HUDEP-2 (cell line): Measurements from ENCODE around the gene NADK2.
A peak's percentile ranks its signal among the peaks of the same experiment; 100 is the strongest.

ENCODE experiments used
- DNase-seq, 76 experiments: peaks; one replicate each; lab custom pipeline; 2025; ENCODE audit not compliant: unreplicated experiment in 76 of 76; lab: John Stamatoyannopoulos, UW

NADK2 gene

DNA sequence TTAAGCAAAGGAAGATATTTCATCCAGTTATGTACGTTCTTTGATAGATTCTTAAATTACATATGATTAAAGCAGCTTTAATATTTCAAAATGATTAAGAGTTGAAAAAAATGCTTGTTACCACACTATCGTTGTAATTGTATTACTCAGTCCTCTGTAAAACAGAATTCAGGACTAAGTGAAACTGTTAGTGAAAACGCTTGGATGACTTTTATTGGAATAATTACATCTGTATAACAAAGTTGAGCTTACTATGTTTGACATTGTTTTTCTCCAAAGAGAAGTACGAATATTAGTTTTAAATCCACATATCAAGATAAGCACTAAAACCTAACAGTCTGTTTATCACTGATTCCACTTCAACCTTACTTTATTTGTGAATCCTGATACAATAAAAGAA is 8.7 kb upstream of the NADK2 start:
- no peak for DNase-seq

DNA sequence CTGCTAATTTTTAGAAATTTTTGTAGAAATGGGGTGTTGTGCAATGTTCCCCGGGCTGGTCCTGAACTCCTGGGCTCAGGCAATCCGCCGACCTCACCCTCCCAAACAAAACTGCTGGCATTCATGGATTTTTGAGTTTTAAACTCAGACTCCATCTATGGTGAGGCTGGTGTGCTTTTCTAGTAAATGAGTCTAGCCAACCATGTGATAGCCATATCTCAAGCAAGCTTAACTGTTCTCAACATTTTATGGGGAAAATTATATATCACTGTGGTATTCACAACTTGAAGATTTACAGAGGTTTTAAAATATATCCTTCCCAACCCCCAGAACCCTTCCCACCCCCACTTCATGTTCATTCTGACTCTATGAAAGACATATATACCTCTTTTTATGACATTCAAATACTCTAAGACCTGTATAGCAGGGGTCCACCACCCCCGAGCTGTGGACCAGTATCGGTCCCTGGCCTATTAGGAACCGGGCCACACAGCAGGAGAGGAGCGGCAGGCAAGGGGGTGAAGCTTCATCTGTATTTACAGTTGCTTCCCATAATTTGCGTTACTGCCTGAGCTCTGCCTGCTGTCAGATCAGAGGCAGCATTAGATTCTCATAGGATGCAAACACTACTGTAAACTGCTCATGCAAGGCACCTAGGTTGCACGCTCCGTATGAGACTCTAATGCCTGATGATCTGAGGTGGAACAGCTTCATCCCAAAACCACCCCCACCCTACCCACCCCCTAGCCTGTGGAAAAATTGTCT is 4.5 kb upstream of the NADK2 start:
- DNase-seq = no peak

DNA sequence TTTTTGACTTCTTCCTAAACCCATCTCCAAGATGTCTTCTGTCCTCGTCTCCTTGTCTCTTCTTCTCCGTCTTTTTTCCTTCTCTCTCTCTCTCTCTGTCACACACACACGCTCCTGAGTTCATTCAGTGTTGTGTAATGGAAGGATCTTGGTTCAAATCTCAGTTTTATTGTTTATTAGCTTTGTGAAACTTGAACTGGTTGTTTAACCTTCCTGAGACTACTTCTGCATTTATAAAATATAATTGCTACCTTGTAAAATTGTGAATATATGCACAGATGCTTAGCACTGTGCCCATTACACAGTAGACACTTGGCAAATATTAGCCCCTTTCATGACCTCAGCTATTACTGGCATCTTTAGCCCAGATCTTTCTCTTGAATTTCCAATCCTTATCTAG is 2.4 kb upstream of the NADK2 start:
- DNase-seq = no peak

DNA sequence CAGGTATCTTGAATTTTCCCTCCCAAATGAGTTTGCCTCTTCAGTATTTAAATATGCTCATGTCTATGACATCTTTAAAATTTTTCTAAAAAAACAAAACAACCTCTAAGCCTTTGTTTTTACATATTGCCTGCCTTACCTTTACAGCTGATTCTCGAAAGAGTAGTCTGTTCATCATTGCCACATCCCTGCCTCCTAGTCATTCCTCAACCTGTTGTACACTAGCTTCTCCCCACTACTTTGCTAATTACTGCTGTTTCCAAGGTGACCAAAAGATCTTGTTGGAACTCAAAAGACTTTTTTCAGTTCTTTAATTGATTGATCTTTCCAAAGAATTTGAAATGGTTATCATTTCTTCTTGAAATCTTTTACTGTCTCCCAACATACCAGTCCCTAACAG is 1.9 kb upstream of the NADK2 start:
- DNase-seq = no peak

DNA sequence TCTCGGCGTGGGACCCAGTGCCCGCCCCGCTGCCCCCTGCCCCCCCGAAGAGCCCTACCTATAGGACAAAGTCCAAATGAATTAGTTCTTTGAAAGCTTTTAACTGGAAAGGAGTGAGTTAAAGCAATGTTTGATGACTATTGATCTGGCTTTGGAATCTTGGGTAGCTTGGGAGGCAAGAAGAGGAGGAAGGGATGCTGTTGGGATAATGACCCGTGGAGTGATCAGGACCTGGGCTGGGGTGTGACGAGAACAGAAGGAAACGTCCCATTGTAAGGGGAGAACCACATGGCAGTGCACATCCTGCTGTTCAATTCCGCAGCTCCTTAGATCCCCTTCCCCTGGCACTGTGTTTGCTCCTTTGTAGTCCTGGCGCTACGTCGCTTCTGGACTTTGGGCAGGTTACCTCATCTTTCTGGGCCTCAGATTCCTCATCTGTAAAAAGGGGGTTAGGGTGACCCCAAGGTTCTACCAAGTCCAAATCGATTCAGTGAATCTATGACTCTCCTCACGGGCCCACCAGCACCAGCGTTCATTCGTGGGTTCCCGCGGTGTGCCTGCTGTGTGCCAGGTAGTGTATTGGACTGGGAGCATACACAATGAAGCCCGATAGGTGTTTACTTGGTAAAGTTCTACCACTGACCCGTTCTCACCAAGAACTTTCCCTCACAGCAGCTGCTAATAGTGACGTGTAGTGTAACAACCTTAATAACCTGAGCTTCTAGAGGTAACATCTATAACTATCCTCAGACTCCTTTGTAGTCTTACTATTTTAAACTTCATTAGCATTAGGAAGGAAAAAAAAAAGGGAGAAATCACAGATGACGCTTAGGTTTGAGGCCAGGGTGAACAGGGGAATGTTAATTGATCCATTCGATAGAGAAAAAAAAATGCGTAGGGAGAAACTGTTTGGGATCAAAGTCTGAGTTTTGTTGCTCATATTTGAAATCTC is 1.1 kb upstream of the NADK2 start:
- DNase-seq = peak in 7 of 76 experiments; percentile 4 to 50 (median 19)

DNA sequence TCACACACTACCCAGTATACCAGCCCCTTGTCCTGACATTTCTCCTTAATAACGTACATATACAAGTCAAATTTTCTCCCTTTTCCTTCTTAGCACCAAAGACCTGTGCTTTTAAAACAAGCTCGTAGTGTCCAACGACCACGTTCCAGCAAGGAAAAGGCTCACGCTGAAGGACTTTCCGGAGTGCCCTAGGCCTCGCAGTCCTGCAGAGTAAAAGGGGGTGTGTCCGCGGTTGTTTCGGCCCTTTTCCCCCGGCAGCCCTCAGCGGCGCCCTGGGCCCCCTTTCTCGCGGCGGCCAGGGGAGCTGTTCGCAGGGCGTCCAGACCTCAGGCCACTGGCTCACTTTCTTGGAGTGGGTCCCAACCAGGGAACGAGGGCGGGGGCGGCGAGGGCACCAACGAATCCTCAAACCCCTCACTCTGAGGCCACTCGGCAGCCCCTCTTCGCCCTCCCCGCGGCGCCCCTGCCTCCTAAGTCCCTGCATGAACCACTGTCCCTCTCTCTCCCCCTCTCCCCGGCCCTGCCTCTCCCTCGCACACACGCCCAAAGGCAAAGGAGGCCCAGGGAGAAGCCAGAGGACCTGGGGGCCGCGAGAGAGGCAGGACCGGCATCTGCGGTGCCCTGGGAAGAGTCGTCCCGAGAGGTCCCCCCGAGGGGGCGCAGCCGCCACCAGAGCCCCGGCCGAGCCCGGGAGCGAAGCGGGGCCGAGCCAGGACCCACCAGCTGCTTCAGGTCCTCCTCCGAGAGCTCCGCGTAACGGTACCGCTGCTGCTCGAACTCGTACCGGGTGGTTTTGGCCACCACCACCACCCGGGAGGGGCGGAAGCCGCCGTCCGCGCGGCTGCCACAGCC is 720 bp downstream of the NADK2 start:
- peak in 71 of 76 experiments; percentile 3 to 71 (median 45) for DNase-seq

DNA sequence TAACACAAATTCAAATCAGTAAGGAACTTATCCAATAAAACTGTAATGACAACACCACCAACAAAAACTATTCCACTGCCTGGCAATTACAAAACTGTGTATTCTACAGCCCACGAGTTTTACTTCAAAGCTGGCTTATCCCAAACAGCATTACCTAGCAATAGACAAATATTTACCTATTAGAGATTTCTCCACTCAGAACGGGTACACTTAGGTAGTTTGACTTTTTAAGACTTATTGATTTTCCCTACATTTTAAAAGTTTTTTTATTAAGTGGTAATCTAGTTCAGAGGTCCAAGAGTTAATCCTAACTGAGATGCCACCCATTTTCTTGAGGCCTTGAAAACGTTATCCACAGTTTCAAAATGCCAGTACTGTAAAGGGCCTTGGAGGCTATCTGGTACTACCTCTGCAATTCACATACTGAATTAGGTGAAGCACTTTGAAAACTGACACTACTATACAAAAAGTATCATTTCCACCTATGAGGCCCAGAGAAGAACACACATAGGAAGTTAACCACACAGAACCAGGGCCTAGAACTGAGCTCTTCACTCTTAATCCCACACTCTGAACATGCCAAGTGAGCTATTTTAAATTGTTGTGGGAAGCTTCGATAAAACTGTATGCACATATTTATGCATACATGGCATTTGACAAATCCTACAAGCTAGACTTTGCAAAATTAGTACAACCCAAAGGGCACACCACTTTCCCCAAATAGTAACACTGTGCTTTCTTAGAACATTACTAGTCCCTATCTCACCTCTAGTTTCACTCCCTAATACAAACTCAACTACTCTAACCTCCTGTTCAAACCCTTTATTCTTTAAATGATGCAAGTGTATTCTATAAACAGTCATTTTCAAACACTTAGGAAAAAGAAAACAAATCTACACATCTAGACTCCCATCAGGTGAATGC is 2.1 kb downstream of the NADK2 start:
- DNase-seq = peak in 7 of 76 experiments; percentile 9 to 59 (median 42)

DNA sequence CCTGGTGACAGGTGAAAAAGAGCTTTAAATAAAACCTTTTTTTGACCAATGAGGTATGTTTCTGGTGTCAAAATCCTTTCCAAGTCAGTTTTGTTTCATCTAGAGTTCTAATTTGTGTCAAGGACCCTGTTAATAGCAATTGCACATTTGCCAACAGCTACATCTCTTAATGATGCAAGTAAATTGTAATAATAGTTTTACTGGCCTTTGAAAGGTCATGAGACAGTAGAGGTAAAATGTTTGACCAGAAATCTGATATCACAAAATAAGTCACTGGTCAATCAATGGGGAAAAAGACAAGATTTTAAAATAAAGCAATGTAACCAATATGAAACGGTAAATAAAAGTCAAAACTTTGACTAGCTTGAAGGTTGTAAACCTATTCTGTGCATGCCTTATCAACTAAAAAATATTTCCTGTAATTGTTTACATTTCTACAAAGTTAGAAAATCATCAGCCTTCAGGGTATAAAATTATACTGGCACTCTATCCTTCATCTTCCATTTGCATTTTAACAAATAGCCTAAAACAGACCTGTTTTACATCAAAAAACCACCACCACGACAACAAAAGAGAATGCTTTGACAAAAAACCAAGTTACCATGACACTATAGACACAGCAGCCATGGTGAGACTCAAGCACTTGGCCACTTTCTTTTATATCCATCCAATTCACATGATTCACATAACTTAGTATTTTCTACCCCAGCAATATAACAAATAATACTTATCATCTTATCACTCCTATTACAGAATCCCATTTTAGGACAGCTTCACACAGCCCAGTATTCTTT is 3.0 kb downstream of the NADK2 start:
- DNase-seq = peak in 5 of 76 experiments; percentile 5 to 57 (median 23)

DNA sequence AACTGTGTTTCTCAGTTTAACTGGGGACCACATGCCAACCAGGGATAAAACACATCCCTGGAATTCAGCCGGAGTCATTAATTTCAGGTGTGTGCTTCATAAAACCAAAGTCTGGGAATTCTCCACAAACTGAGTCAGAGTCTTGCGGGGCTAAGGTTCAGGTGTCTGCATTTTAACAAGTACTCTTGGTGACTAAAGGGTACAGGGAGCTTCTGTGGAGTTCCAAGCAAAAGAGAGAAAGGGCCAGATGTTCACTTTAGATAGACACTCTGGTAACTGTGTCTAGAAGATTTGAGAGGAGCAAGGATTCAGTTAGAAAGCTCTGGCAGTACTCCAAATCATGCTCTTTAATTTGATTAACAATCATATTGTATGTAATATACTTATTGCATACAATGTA is 4.0 kb downstream of the NADK2 start:
- peak in 63 of 76 experiments; percentile 3 to 92 (median 69) for DNase-seq

DNA sequence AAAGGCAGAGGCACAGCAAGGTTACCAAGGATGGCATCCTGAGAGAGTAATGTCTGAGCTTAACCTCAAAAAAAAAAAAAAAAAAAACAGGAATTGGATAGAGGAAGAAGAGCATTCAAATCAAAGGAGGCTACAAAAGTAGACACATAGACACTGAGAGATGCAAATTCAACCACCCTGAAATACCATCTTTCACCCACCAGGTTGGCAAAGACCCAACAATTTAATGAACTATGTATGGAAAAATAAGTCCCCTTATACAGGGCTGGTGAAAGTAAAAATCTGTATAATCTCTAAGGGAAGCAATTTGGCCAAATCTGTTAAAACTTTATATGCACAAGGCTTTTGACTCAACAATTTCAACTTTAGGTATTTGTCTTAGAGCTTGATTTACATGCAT is 4.9 kb downstream of the NADK2 start:
- peak in 4 of 76 experiments; percentile 7 to 20 (median 14) for DNase-seq

DNA sequence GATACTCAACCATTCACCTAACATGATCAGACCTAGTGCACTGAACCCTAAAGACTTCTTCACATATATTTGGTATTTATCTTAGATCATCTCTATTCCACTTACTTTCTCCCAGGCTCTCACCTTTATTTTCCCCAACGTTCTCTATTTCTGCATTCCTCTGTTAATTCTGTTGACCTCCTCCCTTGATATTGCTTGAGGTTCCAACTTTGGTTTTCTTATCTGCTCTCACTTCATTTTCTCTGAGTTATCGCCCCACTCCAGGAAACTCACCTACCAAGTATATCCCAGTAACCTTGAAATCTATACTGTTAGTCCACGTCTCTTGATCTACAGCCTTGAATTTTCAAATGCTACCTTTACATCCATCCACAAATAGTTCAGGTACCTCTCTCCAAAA is 9.2 kb downstream of the NADK2 start:
- peak in 2 of 76 experiments; percentile 6 to 25 for DNase-seq

DNA sequence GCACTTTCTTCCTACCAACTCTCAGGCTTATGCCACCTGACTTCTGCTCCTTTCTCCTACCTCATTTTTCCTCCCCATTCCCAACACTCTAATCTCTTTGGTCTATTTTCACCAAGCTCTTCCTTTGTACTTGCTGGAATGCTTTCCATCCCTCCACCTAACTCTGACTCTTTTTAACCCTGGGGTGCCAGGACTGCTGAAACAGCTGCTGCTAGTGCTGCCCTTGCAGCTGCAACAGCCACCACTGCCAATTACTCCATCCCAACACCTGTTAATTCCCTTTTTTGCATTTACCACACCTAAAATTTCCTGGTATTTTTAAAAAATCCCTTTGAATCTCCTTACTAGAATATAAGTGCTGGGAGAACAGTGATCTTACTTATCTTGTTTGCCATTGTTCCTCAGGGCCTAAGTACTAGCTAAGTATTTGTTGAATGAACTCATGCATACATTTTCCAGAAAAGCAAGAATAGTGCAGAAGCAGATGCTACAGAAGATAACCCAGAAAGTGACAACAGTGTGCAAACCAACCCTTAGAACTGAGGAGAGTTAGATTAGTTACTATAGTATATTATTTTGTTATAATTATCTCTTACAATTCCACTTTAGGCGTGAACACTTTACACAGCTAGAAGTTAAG is 11.5 kb downstream of the NADK2 start:
- peak in 7 of 76 experiments; percentile 9 to 43 (median 31) for DNase-seq

DNA sequence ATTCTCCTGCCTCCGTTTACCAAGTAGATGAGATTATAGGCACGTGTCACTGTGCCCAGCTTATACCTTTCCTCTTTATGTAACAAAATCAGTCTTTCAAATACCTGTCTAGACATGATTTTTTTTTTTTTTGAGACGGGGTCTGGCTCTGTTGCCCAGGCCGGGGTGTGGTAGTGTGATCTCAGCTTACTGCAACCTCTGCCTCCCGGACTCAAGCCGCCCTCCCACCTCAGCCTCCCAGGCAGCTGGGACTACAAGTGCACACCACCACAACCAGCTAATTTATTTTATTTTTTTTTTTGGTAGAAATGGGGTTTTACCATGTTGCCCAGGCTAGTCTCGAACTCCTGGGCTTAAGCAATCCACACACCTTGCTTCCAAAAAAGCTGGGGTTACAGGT is 13.2 kb downstream of the NADK2 start:
- DNase-seq = no peak

DNA sequence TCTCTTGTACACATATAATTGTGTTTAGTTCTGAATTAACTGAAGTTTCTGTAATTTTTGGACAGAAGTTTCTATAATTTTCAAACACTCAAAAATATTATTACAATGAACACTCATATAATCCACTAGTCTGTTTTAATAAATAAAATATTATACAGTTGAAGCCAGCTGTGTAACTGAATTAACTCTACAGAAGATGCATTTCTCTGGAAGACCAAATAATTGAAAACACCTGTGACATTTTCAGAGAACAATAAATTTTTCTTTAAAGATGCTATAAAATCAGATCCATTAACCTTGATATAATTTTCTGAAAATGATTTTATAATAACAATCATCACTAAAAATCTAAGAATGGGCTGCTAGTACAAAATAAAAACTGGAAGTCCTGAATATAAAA is 14.7 kb downstream of the NADK2 start:
- no peak for DNase-seq

DNA sequence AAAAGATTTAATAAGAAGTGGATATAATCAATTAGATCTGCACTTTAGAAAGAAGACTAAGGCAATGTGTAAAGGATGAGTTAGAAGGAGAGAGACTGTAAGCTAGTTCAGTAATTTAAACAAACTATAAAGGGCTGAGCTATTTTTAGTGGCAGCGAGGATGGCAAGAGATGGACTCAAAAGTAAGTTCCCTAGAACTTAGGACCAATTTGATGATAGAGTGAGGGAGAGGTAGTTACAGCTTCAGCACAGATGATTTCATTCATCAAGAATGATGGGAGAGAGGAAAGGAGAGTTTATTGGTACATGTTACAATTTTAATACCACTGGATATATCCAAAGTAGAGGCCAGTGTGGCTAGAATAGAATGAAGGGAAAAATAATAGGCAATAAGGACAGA is 19.1 kb downstream of the NADK2 start:
- DNase-seq = no peak

DNA sequence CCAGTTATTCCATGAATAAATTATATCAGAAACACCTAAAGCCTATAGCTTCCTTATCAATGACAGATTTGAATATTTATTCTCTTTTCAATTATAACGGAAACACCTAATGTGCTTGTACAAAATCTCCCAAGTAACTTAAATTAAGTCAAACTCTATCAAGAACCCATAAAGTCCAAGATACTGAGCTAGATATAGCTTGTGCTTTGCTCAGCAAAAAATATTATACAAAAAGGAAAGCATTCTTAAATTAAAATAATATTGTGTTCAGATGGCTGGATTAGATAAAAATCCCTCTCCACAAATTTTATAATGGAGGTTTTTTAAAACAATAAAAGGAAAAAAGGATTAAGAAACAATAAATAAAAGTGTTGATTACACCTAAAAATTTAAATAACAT is 23.7 kb downstream of the NADK2 start:
- DNase-seq = no peak

DNA sequence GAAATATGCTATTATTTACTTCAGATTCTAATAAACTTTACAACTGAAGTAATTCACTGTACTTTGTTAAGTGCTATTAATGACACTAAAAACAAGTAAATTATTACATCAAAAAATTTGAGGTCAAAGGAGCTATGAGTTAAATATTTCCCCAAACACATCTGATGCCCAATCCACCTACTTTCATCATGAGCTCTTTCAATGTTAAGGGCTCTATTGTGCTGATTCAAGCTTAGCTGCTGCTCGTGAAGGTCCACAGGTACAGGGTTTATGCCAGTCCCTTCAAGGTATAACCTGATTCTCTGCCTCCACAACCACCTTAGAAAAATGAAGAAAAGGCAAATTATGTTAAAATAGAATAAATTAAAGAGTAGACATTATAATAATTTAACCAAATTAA is 24.2 kb downstream of the NADK2 start:
- DNase-seq = no peak

DNA sequence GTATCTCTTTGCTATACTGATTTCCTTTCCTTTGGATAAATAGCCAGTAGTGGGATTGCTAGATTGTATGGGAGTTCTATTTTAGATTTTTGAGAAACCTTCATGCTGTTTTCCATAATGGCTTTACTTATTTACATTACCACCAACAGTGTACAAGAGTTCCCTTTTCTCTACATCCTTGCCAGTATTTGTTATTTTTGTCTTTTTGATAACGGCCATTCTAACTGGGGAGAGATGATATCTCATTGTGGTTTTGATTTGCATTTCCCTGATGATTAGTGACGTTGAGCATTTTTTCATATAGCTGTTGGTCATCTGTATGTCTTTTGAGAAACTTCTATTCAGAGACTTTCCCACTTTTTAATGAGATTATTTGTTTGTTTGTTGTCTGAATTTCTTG is 25.8 kb downstream of the NADK2 start:
- DNase-seq = no peak
